ENCODE measurements around the gene SLCO4A1. TPM values are rescaled to one million over a fixed set of nuclear protein-coding genes. Genes with fewer than 3 reads are reported as not detected.

Gene SLCO4A1
- total and polyA plus RNA-seq, 2 donors (not counting 3 experiments of a cell fraction or from before 2014, with no cell fraction given) = 1.4 to 4.1 TPM

- DNase-seq (ENCODE audit: low read depth, low spot score) (no peak), FAIRE-seq (no peak)
- H3K9me3 ChIP-seq (replicated peaks; ENCODE audit: control insufficient read depth, insufficient read depth, low read length) = no peaks in the 10 kb centered on the region
- H3K27me3 ChIP-seq (ENCODE audit: control insufficient read depth in 2 of 2, insufficient read depth in 2 of 2, low read length in 2 of 2) = no peaks in the 10 kb centered on the region
- no peaks in the 10 kb centered on the region for H3K9me1 ChIP-seq (replicated peaks; ENCODE audit: control insufficient read depth, extremely low read depth, insufficient read depth, low read length)
- no peak overlapping the region for H3K4me3 ChIP-seq (replicated peaks in 1 of 3; ENCODE audit: insufficient read depth in 1 of 3, low read depth in 1 of 3, low read length in 3 of 3)
- POLR2A ChIA-PET = interaction anchor here (1.1 kb wide), 1 partner anchor 100 kb away, joined by 3 read pairs; no protein-coding TSS in a partner anchor
- H2AFZ ChIP-seq (ENCODE audit: low read depth, low read length) = peak overlapping the region; percentile 65
- no peak overlapping the region for H3K9ac ChIP-seq (replicated peaks; ENCODE audit: extremely low read depth, insufficient read depth, low read length)
- H3K4me2 ChIP-seq (ENCODE audit: insufficient read depth, low read length) = no peak overlapping the region
- CTCF ChIA-PET = interaction anchor here (1.3 to 2.1 kb wide), 5 partner anchors 12 to 220 kb away, joined by 3 to 25 read pairs (median 6); no protein-coding TSS in a partner anchor
- peaks cover 16% of the 10 kb centered on the region for H3K4me1 ChIP-seq (ENCODE audit: control insufficient read depth, extremely low read depth, insufficient read depth, low read length)
- dilution Hi-C loops (cut with MboI; ENCODE audit: extremely low pct_ligation_motif_present, low sequenced_read_pairs) (no loop called here), intact Hi-C loops (cut with micrococcal nuclease) (no loop called here)
- no peaks in the 10 kb centered on the region for H4K20me1 ChIP-seq (replicated peaks; ENCODE audit: control insufficient read depth, extremely low read depth, insufficient read depth, low read length)
- no peaks in the 10 kb centered on the region for H3K79me2 ChIP-seq (ENCODE audit: control insufficient read depth, insufficient read depth, low read length)
- BruUV-seq (replicated peaks) = no TSS peak
- H3K36me3 ChIP-seq (ENCODE audit: control insufficient read depth in 2 of 2, extremely low read depth in 1 of 2, insufficient read depth in 2 of 2, low read length in 2 of 2) = no peaks in the 10 kb centered on the region
- TF ChIP-seq MYC (IDR thresholded peaks at IDR 0.05; ENCODE audit: low read depth, low read length) (no peak), POLR2AphosphoS5 (IDR thresholded peaks at IDR 0.05; ENCODE audit: insufficient read depth, low read depth, low read length) (no peak), FOS (IDR thresholded peaks at IDR 0.05; ENCODE audit: borderline replicate concordance, insufficient read depth, low read length) (no peak), JUN (IDR thresholded peaks at IDR 0.05; ENCODE audit: borderline replicate concordance, insufficient read depth, insufficient read length, low read depth) (no peak), EZH2 (IDR thresholded peaks at IDR 0.05; ENCODE audit: borderline replicate concordance, low read depth, low read length, severe bottlenecking) (no peak), POLR2A (IDR thresholded peaks at IDR 0.05; ENCODE audit: low read depth, low read length) (no peak), GATA2 (IDR thresholded peaks at IDR 0.05; ENCODE audit: insufficient read depth, insufficient read length, low read depth, low read length) (no peak)
- TF ChIP-seq, protein P1, sequence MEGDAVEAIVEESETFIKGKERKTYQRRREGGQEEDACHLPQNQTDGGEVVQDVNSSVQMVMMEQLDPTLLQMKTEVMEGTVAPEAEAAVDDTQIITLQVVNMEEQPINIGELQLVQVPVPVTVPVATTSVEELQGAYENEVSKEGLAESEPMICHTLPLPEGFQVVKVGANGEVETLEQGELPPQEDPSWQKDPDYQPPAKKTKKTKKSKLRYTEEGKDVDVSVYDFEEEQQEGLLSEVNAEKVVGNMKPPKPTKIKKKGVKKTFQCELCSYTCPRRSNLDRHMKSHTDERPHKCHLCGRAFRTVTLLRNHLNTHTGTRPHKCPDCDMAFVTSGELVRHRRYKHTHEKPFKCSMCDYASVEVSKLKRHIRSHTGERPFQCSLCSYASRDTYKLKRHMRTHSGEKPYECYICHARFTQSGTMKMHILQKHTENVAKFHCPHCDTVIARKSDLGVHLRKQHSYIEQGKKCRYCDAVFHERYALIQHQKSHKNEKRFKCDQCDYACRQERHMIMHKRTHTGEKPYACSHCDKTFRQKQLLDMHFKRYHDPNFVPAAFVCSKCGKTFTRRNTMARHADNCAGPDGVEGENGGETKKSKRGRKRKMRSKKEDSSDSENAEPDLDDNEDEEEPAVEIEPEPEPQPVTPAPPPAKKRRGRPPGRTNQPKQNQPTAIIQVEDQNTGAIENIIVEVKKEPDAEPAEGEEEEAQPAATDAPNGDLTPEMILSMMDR (IDR thresholded peaks at IDR 0.05; ENCODE audit: extremely low read depth in 1 of 2, insufficient read depth in 1 of 2, low read depth in 1 of 2, low read length in 2 of 2) = no peak
- peak overlapping the region; percentile 78 for H3K27ac ChIP-seq (ENCODE audit: insufficient read depth, low read depth, low read length)
Measured at GRCh38 chr20:62602550-62602949, 39.8 kb upstream of the SLCO4A1 start.
